Spleen (tissue), 7 donors: ENCODE measurements around the gene TAGLN2.

Experiments
- POLR2A ChIP-seq, 3 donors: fragments of 450-650 bp; IDR thresholded peaks; one replicate each; pipeline ENCODE4 v1.5.1; 2017; ENCODE audit warnings: antibody characterized with exemption in 3 of 3, mild to moderate bottlenecking in 1 of 3
- POLR2AphosphoS5 ChIP-seq, 3 donors: sonication (generic); formaldehyde crosslinking; IDR thresholded peaks; one replicate each; pipeline ENCODE4 v1.5.1; 2017; ENCODE audit warnings: antibody characterized with exemption in 3 of 3
- TF ChIP-seq, protein P1 (sequence below), 11 experiments: fragments of 200-600 bp in 7 of 11; fragments of 450-650 bp in 4 of 11; sonication (generic) in 4 of 11; IDR thresholded peaks in 8 of 11; conservative IDR thresholded peaks in 3 of 11; 1 replicate in 7 of 11; 2 replicates in 4 of 11; pipeline versions ENCODE4 v1.4.0 to v1.8.0; 2016 to 2021; ENCODE audit warnings: antibody characterized with exemption in 11 of 11, inconsistent platforms in 4 of 11, mild to moderate bottlenecking in 1 of 11
- donor health status: DM: no; HTN: no; CAD: no; lungs with moderate emphysema.
- donor health status: DM: no; HTN: no; CAD: no.
- donor health status: DM: no; HTN: no; CAD: no.

DNA sequence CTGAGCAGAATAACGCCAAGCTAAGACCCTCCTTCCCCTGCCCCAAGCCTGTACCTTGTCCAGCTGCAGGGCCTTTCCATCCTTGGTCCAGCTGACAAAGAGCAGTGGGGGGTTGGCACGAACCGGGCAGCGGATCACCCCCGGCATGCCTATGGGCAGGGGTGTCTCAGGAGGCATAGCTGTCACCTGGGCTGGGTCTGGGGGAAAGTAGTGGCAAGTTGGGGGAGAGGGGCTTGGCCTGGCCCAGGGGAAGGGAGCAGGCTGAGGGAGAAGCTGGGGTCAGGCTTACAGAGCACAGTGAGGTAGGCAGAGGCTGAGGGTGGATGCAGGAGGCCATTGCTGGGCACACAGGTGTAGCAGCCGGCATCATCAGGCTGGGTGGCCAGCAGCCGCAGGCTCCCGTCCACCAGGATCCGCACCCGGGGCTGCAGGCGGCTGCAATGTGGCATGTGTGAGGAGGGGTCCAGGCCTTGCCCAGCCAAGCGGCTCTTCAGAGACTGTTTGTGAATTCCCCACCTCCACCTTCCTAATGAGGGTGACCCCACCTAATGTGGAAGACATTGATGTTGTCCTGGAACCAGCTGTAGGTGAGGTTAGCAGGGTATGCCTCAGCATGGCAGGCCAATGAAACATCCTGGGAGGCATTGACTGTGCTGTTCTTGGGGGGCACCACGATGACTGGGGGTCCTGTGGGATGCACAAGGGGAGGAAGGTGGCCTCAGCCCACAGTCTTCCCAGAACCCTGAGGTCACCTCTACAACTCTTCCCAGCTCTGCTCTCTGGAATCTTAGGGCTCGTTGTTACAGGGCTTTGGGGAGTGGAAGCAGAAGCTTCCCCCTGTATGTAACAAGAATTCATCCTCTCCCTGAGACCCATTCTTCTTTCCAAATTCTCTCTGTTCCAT lies 9.1 kb upstream of the TAGLN2 start:
- TF ChIP-seq, protein P1, sequence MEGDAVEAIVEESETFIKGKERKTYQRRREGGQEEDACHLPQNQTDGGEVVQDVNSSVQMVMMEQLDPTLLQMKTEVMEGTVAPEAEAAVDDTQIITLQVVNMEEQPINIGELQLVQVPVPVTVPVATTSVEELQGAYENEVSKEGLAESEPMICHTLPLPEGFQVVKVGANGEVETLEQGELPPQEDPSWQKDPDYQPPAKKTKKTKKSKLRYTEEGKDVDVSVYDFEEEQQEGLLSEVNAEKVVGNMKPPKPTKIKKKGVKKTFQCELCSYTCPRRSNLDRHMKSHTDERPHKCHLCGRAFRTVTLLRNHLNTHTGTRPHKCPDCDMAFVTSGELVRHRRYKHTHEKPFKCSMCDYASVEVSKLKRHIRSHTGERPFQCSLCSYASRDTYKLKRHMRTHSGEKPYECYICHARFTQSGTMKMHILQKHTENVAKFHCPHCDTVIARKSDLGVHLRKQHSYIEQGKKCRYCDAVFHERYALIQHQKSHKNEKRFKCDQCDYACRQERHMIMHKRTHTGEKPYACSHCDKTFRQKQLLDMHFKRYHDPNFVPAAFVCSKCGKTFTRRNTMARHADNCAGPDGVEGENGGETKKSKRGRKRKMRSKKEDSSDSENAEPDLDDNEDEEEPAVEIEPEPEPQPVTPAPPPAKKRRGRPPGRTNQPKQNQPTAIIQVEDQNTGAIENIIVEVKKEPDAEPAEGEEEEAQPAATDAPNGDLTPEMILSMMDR (IDR thresholded peaks at IDR 0.05 in 8 of 11, conservative IDR thresholded peaks at IDR 0.05 in 3 of 11) = no peak
- TF ChIP-seq POLR2A (IDR thresholded peaks at IDR 0.05) (no peak), POLR2AphosphoS5 (IDR thresholded peaks at IDR 0.05) (no peak)
